ENCODE results near the gene IL19. TPM values are rescaled to one million over a fixed set of nuclear protein-coding genes. Genes with fewer than 3 reads are reported as not detected.

Gene IL19
- total RNA-seq, 2 experiments from 2014 or later = not detected

DNA sequence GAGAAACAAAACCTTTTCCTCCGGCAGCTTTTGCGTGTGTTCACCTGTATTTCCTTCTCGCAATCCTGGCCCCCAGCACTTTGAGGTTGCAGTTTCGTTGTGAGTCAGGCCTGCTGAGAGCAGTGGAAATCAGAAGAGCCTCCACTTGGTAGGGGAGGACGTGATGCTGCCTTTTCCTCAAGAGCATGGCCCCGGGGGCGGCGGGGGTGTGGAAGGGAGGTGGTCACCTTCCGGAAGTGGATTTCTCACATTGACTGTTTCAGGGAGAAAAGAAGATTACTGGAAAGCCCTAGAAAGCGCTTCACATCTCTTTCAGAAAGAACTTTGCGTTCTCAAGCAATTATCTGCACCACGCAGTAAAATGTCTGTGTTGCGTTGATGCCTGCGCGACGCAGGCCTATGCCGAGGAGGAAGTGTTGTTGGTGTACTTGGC, 13.9 kb downstream of the IL19 start:
- ChIA-PET POLR2A (interaction anchor here (0.7 to 0.8 kb wide), 2 partner anchors 19 to 1081 kb away, joined by 3 read pairs; no protein-coding TSS in a partner anchor), CTCF (ENCODE audit: unreplicated experiment) (no interaction called here)
- no peaks in the 10 kb centered on the region for H3K79me2 ChIP-seq (ENCODE audit: insufficient read depth, low read depth, low read length)
- DNase-seq (ENCODE audit: low spot score) = peak; percentile 45
- H3K4me3 ChIP-seq (ENCODE audit: low read depth, low read length, poor library complexity, severe bottlenecking) = no peak overlapping the region
- no peaks in the 10 kb centered on the region for H3K9me2 ChIP-seq (ENCODE audit: insufficient read depth, low read length)
- H3K9me3 ChIP-seq (ENCODE audit: low read length) = no peaks in the 10 kb centered on the region
- no peaks in the 10 kb centered on the region for H4K20me1 ChIP-seq (ENCODE audit: insufficient read depth, low read length)
- intact Hi-C loops (cut with micrococcal nuclease; ENCODE audit: unreplicated experiment) = no loop called here
- no peak overlapping the region for H2AFZ ChIP-seq (ENCODE audit: low read length)
- no peak for TF ChIP-seq EZH2phosphoT487 (IDR thresholded peaks at IDR 0.05; ENCODE audit: borderline replicate concordance, low read depth, low read length)
- TF ChIP-seq, protein P1, sequence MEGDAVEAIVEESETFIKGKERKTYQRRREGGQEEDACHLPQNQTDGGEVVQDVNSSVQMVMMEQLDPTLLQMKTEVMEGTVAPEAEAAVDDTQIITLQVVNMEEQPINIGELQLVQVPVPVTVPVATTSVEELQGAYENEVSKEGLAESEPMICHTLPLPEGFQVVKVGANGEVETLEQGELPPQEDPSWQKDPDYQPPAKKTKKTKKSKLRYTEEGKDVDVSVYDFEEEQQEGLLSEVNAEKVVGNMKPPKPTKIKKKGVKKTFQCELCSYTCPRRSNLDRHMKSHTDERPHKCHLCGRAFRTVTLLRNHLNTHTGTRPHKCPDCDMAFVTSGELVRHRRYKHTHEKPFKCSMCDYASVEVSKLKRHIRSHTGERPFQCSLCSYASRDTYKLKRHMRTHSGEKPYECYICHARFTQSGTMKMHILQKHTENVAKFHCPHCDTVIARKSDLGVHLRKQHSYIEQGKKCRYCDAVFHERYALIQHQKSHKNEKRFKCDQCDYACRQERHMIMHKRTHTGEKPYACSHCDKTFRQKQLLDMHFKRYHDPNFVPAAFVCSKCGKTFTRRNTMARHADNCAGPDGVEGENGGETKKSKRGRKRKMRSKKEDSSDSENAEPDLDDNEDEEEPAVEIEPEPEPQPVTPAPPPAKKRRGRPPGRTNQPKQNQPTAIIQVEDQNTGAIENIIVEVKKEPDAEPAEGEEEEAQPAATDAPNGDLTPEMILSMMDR (conservative IDR thresholded peaks at IDR 0.05; ENCODE audit: low read length) = no peak
- H3K4me2 ChIP-seq (ENCODE audit: low read length) = no peak overlapping the region
- no peaks in the 10 kb centered on the region for H3K36me3 ChIP-seq (ENCODE audit: insufficient read depth, low read length)
- BruUV-seq (replicated peaks) = no TSS peak
- H3K4me1 ChIP-seq (ENCODE audit: insufficient read depth, low read length, poor library complexity, severe bottlenecking) = peaks cover 43% of the 10 kb centered on the region
- no peak overlapping the region for H3K27ac ChIP-seq (ENCODE audit: low read depth, low read length, poor library complexity, severe bottlenecking)

DNA sequence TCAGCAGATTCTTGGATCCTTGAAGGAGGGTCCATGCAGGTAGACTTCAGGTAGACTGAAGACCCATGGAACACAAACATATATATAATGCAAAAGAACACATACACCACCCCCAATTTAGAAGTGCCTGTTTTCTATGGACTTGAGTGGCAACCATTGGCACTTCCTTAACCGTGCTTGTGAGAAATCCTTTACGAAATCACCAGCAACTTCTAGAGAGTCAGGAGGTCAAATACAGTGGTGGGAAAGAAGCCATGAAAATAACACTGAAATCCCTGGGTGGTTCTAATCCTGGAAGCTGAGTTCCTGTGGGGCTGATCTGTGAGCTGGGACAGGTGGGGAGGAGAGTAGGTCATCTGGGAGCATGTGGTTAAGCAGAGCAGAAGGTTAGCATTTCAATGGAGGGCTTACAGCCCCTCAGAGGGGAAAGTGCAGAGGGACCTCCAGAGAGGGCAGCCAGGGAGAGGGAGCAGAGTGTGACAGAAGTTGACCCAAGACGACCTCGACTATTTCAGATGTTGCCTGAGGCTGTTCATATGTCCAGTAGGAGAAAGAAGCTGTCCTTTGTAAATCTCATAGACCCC, 14.7 kb downstream of the IL19 start:
- BruUV-seq (replicated peaks) = no TSS peak
- no peaks in the 10 kb centered on the region for H3K9me2 ChIP-seq (ENCODE audit: insufficient read depth, low read length)
- H3K4me2 ChIP-seq (ENCODE audit: low read length) = no peak overlapping the region
- H4K20me1 ChIP-seq (ENCODE audit: insufficient read depth, low read length) = no peaks in the 10 kb centered on the region
- no peaks in the 10 kb centered on the region for H3K9me3 ChIP-seq (ENCODE audit: low read length)
- ChIA-PET POLR2A (interaction anchor here (1.0 kb wide), 1 partner anchor 46 kb away, joined by 3 read pairs; no protein-coding TSS in a partner anchor), CTCF (ENCODE audit: unreplicated experiment) (interaction anchor here (0.6 kb wide), 1 partner anchor 245 kb away, joined by 7 read pairs; no protein-coding TSS in a partner anchor)
- no peak for DNase-seq (ENCODE audit: low spot score)
- H3K36me3 ChIP-seq (ENCODE audit: insufficient read depth, low read length) = no peaks in the 10 kb centered on the region
- no peak overlapping the region for H3K27ac ChIP-seq (ENCODE audit: low read depth, low read length, poor library complexity, severe bottlenecking)
- H3K79me2 ChIP-seq (ENCODE audit: insufficient read depth, low read depth, low read length) = no peaks in the 10 kb centered on the region
- H2AFZ ChIP-seq (ENCODE audit: low read length) = no peak overlapping the region
- TF ChIP-seq EZH2phosphoT487 (IDR thresholded peaks at IDR 0.05; ENCODE audit: borderline replicate concordance, low read depth, low read length) = no peak
- TF ChIP-seq, protein P1 (conservative IDR thresholded peaks at IDR 0.05; ENCODE audit: low read length) = no peak
- H3K4me3 ChIP-seq (ENCODE audit: low read depth, low read length, poor library complexity, severe bottlenecking) = no peak overlapping the region
- H3K4me1 ChIP-seq (ENCODE audit: insufficient read depth, low read length, poor library complexity, severe bottlenecking) = peaks cover 35% of the 10 kb centered on the region
- intact Hi-C loops (cut with micrococcal nuclease; ENCODE audit: unreplicated experiment) = no loop called here

DNA sequence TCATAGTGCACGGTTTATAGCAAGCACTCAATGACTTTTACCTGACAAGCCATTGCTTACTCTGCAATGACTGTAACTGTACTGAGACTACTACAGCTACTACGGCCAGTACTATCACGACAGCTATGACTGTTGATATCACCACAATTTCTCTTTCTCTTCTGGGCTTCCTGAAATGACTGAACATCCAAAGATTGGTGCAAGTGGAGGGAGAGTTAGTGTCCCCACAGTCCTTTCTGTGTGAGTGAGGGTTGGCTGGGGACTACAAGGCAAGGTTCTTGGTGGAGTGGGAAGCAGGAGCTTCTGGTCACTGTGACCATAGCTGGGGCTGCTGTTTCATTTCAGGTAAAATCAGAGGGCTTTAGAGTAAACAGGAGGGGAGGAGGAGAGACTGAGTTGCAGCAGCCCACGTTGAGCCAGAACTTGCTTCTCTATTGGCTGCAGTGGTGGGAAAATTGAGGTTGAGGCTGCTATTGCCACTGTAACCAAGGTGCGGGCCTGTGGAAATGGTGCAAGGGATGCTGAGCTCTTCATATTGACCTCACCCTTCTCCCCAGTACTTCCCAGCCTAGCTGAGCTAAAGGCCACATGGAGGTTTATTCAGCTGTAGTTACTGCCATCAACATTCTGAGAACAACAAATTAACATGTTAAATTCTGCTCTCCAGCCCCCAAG, 15.8 kb downstream of the IL19 start:
- no peak overlapping the region for H3K4me2 ChIP-seq (ENCODE audit: low read length)
- peaks cover 41% of the 10 kb centered on the region for H3K4me1 ChIP-seq (ENCODE audit: insufficient read depth, low read length, poor library complexity, severe bottlenecking)
- CTCF ChIA-PET (ENCODE audit: unreplicated experiment) = no interaction called here
- no peak overlapping the region for H2AFZ ChIP-seq (ENCODE audit: low read length)
- H3K9me3 ChIP-seq (ENCODE audit: low read length) = no peaks in the 10 kb centered on the region
- BruUV-seq (replicated peaks) = no TSS peak
- no peaks in the 10 kb centered on the region for H3K9me2 ChIP-seq (ENCODE audit: insufficient read depth, low read length)
- intact Hi-C loops (cut with micrococcal nuclease; ENCODE audit: unreplicated experiment) = no loop called here
- H4K20me1 ChIP-seq (ENCODE audit: insufficient read depth, low read length) = no peaks in the 10 kb centered on the region
- no peak for DNase-seq (ENCODE audit: low spot score)
- no peak overlapping the region for H3K4me3 ChIP-seq (ENCODE audit: low read depth, low read length, poor library complexity, severe bottlenecking)
- POLR2A ChIA-PET = interaction anchor here (0.8 to 1.3 kb wide), 4 partner anchors 18 to 236 kb away, joined by 3 read pairs; no protein-coding TSS in a partner anchor
- no peaks in the 10 kb centered on the region for H3K36me3 ChIP-seq (ENCODE audit: insufficient read depth, low read length)
- no peaks in the 10 kb centered on the region for H3K79me2 ChIP-seq (ENCODE audit: insufficient read depth, low read depth, low read length)
- H3K27ac ChIP-seq (ENCODE audit: low read depth, low read length, poor library complexity, severe bottlenecking) = no peak overlapping the region
- no peak for TF ChIP-seq EZH2phosphoT487 (IDR thresholded peaks at IDR 0.05; ENCODE audit: borderline replicate concordance, low read depth, low read length)
- TF ChIP-seq, protein P1 (conservative IDR thresholded peaks at IDR 0.05; ENCODE audit: low read length) = no peak

Data from OCI-LY7 (cell line).